A673 (cell line): ENCODE data around the gene SFMBT2.

Experiments used
- EZH2 ChIP-seq: fragments of 200-600 bp; sonication (generic); IDR thresholded peaks from 2 replicates; pipeline ENCODE4 v1.6.1; 2017; ENCODE audit warnings: borderline replicate concordance, low read depth, mild to moderate bottlenecking, mixed read lengths, antibody characterized with exemption, low read length; ENCODE audit not compliant: poor library complexity, severe bottlenecking
- TF ChIP-seq, protein P1 (sequence below): fragments of 300-800, 200-600 bp; sonication (generic); conservative IDR thresholded peaks from 2 replicates; pipeline ENCODE4 v1.5.1; 2017; ENCODE audit warnings: low read depth, mild to moderate bottlenecking, antibody characterized with exemption, low read length, moderate library complexity, mixed read lengths

DNA sequence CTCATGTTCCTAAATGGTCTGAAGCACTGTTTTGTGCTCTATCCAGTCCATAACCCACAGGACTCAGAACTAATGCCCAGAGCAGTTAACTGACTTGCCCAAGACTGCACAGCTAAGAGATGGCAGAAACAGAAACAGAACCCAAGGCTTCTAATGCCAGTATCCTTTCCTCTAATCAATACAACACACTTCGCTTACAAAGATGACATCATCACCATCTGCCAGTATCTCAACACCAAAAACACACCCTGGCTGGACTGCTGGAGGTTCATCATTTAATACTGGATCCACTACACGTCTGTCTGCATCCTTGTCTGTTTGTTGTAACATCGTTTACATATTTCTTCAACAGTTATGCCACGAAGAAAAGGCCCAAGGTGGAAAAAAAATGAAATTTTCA lies 165.3 kb downstream of the SFMBT2 start:
- TF ChIP-seq, protein P1, sequence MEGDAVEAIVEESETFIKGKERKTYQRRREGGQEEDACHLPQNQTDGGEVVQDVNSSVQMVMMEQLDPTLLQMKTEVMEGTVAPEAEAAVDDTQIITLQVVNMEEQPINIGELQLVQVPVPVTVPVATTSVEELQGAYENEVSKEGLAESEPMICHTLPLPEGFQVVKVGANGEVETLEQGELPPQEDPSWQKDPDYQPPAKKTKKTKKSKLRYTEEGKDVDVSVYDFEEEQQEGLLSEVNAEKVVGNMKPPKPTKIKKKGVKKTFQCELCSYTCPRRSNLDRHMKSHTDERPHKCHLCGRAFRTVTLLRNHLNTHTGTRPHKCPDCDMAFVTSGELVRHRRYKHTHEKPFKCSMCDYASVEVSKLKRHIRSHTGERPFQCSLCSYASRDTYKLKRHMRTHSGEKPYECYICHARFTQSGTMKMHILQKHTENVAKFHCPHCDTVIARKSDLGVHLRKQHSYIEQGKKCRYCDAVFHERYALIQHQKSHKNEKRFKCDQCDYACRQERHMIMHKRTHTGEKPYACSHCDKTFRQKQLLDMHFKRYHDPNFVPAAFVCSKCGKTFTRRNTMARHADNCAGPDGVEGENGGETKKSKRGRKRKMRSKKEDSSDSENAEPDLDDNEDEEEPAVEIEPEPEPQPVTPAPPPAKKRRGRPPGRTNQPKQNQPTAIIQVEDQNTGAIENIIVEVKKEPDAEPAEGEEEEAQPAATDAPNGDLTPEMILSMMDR = no peak
- no peak for TF ChIP-seq EZH2
